Type B pancreatic cell (in vitro differentiated cells): ENCODE data around the gene TSPO. TPM values are rescaled to one million over a fixed set of nuclear protein-coding genes. Genes with fewer than 3 reads are reported as not detected.

Source experiments
- DNase-seq: peaks from one replicate; pipeline ENCODE4 v3.0.0; 2021; ENCODE audit warnings: mixed read lengths; ENCODE audit not compliant: unreplicated experiment; ENCODE audit errors: extremely low spot score
- H3K27ac Mint-ChIP-seq: 2 replicates; pipeline ENCODE4 v1.8.0; 2021; ENCODE audit warnings: mild to moderate bottlenecking, mixed read lengths
- H3K27me3 Mint-ChIP-seq: 2 replicates; pipeline ENCODE4 v1.8.0; 2021; ENCODE audit warnings: mixed read lengths
- H3K36me3 Mint-ChIP-seq: 2 replicates; pipeline ENCODE4 v1.8.0; 2021; ENCODE audit warnings: mixed read lengths
- H3K4me1 Mint-ChIP-seq: one replicate; pipeline ENCODE4 v1.8.0; 2021; ENCODE audit warnings: mixed read lengths; ENCODE audit not compliant: unreplicated experiment
- H3K4me3 Mint-ChIP-seq: 2 replicates; pipeline ENCODE4 v1.8.0; 2021; ENCODE audit warnings: mild to moderate bottlenecking, mixed read lengths
- H3K9me3 Mint-ChIP-seq: 2 replicates; pipeline ENCODE4 v1.8.0; 2021; ENCODE audit warnings: mixed read lengths
- CTCF ChIP-seq: fragments of 200-600 bp; sonication (generic); conservative IDR thresholded peaks from 2 replicates; pipeline ENCODE4 v1.5.0; 2021; ENCODE audit warnings: antibody characterized with exemption, mild to moderate bottlenecking
- total RNA-seq: library from RNA; stranded (reverse); gene quantifications from 2 replicates; pipeline ENCODE4 v1.2.1, GENCODE V29; 2021; ENCODE audit warnings: low replicate concordance

TSPO gene
- total RNA-seq, 1 donor from 2014 or later: 16.9 TPM

- Mint-ChIP-seq H3K9me3 (no peaks in the 10 kb centered on the region), H3K27me3 (no peaks in the 10 kb centered on the region), H3K36me3 (no peaks in the 10 kb centered on the region), H3K27ac (no peak overlapping the region), H3K4me3 (no peak overlapping the region), H3K4me1 (peaks cover 8% of the 10 kb centered on the region)
- DNase-seq: no peak
- no peak for TF ChIP-seq CTCF
Measured at GRCh38 chr22:43210631-43211515, 59.5 kb downstream of the TSPO start.

GRCh38 chr22:43211941-43212433 lies 60.6 kb downstream of the TSPO start:
- Mint-ChIP-seq H3K27me3 (no peaks in the 10 kb centered on the region), H3K4me3 (no peak overlapping the region), H3K4me1 (peaks cover 8% of the 10 kb centered on the region), H3K36me3 (no peaks in the 10 kb centered on the region), H3K9me3 (no peaks in the 10 kb centered on the region), H3K27ac (no peak overlapping the region)
- DNase-seq: no peak
- TF ChIP-seq CTCF: no peak

- Mint-ChIP-seq H3K9me3 (no peaks in the 10 kb centered on the region), H3K4me1 (peaks cover 8% of the 10 kb centered on the region), H3K36me3 (peaks cover 3% of the 10 kb centered on the region), H3K27me3 (no peaks in the 10 kb centered on the region), H3K27ac (no peak overlapping the region), H3K4me3 (no peak overlapping the region)
- no peak for DNase-seq
- no peak for TF ChIP-seq CTCF
Measured at GRCh38 chr22:43212434-43212952, 61.1 kb downstream of the TSPO start.

Other genes starting within 250 kb of the TSPO start
- 53.4 and 89.1 TPM in 2 replicates for gene PACSIN2, start 136.4 kb upstream of the TSPO start, total RNA-seq
- gene TTLL1, start 62.2 kb upstream of the TSPO start, total RNA-seq: 11.0 and 16.9 TPM in 2 replicates
- gene BIK, start 40.8 kb upstream of the TSPO start, total RNA-seq: 5.4 and 37.9 TPM in 2 replicates
- 24.0 and 27.0 TPM in 2 replicates for gene MCAT, start 8.2 kb upstream of the TSPO start, total RNA-seq
- 57.3 and 98.5 TPM in 2 replicates for gene TTLL12, start 35.6 kb downstream of the TSPO start, total RNA-seq
- 1.8 and 42.8 TPM in 2 replicates for gene SCUBE1, start 191.8 kb downstream of the TSPO start, total RNA-seq